HG03520 (cell line): Measurements from ENCODE around the gene ERVH48-1.
"Not testable (repeated sequence)": the region's sequence is repeated elsewhere in the genome, so short reads cannot be mapped to it uniquely, and the experiment has no call there.

Source experiments
- ATAC-seq: cut with Tn5 transposase; IDR thresholded peaks from one replicate; pipeline ENCODE4 v1.9.1; 2021; ENCODE audit warnings: mild to moderate bottlenecking, moderate library complexity; ENCODE audit not compliant: unreplicated experiment

ERVH48-1 gene

DNA sequence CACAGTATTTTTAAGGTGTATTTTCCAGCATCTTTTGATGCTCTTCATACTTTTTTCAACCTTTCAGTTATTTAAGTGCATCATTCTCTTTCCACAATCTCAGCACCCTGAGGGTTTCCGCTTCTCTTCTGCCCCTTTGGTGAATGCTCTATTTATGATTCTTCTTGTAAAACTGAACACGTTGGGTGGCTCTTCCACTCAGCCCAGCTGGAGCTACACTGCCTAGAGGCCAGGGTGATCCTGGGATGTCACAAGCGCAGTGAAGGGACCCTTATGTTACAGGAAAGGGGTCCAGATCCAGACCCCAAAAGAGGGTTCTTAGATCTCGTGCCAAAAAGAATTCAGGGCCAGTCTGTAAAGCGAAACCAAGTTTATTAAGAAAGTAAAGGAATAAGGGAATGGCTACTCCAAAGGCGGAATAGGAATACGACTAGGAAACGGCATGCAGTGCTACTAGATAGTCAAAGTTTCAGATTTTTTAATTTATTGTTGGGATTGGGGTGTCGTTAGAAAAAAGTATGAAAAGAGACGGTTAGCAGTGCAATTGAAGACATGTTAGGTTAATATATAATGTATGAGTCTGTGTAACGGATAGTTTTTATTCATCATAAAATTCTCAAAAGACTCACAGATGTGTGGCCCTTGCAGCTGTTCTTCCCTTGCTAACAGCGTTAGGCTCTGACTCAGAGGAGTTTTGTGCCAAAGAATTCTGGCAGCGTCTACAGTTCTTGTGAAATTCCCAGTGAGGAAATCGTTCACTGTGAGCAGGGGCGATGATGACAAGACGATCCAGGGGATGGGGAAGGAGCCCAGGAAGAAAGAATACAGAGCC lies 14.4 kb upstream of the ERVH48-1 start:
- ATAC-seq: no peak

DNA sequence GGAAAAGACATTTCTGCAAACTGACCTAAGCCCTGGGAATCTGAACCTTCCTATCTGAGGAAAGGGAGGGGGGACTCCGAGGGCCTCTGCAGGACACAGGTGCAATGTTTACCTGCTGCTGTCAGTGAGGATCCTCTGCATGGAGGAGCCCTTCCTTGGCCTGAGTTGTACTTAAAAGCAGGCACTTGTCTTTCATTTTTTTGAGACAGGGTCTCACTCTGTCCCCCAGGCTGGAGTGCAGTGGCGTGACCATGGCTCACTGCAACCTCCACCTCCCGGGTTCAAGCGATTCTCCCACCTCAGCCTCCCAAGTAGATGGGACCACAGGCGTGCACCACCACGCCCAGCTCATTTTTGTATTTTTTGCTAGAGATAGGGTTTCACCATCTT lies 13.2 kb upstream of the ERVH48-1 start:
- ATAC-seq: not testable (repeated sequence)

DNA sequence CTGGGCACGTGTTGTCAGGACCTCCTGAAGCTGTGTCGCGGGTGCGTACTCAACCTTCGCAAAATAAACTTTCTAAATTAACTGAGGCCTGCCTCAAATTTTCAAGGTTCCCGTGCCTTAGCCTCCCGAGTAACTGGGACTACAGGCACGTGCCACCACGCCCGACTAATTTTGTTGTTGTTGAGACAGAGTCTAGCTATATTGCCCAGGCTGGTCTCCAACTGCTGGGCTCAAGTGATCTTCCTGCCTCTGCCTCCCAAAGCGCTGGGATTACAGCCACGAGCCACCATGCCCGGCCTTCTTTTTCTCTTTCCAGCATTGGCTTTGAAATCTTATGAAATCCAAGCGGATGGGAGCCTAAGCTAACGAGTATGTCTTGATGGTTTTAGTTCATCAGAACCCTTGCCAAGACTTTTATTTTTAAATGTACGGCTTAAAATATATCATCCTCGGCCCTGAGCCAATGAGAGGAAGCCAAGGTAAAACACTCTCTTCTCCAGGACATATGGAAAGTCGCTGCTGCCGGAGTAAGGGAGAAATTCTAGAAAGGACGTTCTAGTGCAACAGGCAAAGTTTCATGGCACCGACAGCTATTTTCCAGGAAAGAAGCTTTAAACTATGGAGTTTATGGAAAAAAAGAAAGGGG lies 12.7 kb upstream of the ERVH48-1 start:
- no peak for ATAC-seq

DNA sequence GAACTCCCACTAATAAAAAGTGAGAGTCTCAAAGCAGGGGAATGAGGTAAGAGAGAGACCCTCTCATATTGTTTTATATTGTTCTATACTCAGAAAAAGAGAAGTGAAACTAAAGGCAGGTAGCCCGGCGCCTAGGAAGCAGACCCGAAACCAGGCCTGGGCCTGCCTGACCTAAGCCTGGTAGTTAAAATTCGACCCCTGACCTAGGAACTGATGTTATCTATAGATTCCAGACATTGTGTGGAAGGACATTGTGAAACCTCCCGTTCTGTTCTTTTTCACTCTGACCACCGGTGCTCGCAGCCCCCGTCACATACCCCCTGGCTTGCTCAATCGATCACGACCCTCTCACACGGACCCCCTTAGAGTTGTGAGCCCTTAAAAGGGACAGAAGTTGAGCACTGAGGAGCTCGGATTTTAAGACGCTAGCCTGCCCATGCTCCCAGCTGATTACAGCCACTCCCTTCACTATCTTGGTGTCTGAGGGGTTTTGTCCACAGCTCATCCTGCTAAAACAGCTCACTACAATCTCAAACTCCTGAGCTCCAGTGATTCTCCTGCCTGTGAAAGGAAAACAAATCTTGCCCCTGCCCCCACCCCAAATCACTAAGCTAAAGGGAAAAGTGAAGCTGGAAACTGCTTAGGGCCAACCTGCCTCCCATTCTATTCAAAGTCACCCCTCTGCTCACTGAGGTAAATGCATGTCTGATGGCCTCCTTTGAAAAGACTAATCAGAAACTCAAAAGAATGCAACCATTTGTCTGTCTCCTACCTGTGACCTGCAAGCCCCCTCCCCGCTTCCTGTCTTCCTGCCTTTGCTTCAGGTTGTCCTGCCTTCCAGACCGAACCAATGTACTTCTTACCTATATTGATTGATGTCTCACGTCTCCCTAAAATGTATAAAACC lies 11.9 kb upstream of the ERVH48-1 start:
- not testable (repeated sequence) for ATAC-seq

DNA sequence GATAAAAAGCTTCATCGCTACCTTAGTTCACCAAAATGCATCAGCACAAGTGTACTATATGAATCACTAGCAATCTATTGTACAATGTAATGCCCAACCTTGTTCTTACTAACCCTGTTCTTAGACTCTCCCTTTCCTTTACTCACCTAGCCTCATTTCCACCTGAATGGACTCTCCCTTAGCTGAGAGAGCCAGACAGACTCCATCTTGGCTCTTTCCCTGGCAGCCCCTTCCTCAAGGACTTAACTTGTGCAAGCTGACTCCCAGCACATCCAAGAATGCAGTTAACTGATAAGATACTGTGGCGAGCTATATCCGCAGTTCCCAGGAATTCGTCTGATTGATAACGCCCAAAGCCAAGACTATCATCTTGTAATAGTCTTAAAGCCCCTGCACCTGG lies 10.9 kb upstream of the ERVH48-1 start:
- ATAC-seq: not testable (repeated sequence)

DNA sequence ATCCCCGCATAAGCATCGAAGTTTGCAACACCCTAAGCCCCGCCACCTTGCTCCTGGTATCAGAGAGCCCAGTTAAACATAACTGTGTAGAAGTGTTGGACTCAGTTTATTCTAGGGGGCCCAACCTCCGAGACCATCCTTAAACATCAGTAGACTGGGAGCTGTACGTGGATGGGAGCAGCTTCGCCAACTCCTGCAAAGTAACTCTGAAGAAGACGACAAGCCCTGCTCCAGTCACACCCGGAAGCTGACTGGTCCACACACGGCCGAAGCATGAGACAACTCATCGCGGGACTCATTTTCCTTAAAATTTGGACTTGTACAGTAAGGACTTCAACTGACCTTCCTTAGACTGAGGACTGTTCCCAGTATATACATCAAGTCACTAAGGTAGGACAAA lies 8.5 kb upstream of the ERVH48-1 start:
- not testable (repeated sequence) for ATAC-seq

DNA sequence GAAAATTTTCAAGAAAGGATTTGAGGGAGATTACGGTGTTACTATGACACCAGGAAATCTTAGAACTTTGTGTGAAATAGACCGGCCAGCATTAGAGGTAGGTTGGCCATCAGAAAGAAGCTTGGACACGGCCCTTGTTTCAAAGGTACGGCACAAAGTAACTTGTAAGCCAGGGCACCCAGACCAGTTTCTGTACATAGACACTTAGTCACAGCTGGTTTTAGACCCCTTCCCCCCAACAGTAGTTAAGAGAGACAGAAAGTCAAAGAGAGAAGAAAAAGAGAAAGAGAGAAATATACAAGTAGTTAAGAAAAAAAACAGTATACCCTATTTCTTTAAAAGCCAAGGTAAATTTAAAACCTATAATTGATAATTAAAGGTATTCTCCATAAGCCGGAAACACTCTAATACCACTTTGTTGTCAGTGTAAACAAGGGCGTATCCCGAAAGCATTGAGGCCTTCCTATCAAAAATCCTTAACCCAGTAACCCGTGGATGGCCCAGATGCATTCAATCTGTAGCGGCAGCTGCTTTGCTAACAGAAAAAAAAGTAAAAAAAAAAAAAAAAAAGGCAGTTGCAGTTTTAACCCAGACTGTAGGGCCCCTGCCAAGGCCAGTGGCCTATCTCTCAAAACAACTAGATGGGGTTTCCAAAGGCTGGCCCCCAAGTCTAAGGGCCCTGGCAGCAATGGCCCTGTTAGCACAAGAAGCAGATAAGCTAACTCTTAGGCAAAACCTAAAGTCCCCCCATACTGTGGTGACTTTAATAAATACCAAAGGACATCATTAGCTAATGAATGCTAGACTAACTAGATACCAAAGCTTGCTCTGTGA lies 7.9 kb upstream of the ERVH48-1 start:
- not testable (repeated sequence) for ATAC-seq

DNA sequence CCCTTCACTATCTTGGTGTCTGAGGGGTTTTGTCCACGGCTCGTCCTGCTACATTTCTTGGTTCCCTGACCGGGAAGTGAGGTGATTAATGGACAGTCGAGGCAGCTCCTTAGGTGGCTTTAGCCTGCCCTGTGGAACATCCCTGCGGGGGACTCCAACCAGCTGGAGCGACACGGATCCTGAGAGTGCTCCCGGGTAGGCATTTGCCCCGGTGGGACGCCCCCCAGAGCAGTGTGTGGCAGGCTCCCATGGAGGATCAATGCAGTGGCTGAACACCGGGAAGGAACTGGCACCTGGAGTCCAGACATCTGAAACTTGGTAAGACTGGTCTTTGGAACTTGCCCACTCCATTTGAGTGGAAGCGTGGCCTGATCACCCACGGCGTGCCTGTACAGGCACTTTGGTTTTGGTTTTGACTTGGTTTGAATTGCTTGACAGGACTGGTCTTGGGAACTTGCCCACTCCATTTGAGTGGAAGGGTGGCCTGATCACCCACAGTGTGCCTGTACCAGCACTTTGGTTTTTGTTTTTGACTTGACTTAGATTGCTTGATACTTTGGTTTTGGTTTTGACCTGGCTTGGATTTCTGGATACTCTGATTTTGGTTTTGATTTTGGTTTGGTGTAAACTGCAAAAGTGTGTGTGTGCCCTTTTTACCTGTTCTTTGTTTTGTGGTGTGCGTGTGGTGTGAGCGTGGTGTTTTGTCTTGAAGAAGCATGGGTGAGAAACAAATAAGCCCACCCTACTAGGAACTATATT lies 7.1 kb upstream of the ERVH48-1 start:
- ATAC-seq: not testable (repeated sequence)

DNA sequence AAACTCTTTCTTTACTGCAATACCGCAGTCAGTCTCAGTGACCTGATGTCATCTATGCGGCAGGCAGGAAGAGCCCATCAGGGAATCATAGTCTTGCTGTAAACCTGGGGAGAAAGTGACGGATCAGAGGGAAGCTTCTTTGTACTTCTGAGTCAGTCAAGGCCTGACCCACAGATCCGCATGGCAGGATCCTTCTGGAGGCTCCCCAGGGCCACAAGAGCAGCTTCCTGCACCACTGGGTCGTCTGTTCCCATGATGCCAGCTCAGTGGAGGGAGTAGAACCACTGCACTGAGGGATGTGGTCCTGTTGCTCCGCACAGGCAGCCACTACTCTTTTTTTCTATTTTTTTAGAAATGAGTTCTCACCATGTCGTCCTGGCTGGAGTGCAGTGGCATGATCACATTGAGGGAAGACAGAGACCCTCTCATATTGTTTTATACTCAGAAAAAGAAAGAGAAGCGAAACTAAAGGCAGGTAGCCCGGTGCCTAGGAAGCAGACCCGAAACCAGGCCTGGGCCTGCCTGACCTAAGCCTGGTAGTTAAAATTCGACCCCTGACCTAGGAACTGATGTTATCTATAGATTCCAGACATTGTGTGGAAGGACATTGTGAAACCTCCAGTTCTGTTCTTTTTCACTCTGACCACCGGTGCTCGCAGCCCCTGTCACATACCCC lies 6.3 kb upstream of the ERVH48-1 start:
- no peak for ATAC-seq

DNA sequence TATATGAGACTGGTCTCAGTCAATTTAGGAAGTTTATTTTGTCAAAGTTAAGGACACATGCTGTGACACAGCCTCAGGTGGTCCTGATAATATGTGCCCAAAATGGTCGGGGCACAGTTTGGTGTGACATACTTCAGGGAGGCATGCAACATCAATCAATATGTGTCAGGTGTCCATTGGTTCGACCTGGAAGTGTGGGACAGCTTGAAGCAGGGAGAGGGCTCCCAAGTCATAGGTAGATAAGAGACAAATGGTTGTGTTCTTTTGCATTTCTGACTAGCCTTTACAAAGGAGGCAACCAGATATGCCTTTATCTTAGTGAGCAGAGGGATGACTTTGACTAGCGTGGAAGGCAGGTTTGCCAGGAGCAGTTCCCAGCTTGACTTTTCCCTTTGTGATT lies 4.5 kb upstream of the ERVH48-1 start:
- ATAC-seq: no peak

DNA sequence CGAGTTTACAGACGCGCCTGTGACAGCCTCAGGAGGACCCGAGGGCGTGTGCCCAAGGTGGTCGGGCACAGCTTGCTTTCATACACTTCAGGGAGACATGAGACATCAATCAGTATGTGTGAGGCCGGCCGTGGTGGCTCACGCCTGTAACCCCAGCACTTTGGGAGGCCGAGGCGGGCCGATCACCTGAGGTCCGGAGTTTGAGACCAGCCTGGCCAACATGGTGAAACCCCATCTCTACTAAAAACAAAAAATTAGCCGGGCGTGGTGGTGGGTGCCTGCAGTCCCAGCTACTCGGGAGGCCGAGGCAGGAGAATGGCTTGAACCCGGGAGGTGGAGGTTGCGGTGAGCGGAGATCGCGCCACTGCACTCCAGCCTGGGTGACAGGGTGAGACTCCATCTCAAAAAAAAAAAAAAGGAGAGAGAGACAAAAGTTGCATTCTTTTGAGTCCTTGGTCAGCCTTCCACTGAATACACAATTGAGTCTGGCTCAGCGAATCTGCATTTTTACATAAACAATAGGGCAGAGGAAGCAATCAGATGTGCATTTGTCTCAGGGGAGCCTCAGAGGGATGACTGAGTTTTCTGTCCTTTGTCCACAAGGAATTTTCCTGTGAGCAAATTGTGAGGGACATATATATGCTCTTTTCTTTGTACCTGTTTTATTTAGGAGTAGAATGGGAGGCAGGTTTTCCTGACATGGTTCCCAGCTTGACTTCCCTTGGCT lies 2.2 kb upstream of the ERVH48-1 start:
- ATAC-seq: not testable (repeated sequence)

DNA sequence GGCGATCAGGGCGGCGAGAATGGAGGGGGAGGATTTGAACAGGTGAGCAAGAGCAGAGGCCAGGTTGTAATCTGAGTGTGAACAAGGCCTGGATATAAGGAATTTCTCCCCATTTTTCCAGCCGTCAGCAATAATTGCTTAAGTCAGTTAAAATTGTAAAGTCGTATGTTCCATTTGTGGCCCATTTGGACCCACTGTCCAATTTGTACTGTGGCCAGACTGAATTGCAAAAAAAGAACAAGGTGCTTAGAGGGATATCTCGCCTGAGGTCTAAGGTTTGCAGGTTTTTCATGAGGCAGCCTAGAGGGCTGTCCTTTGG lies 1.0 kb downstream of the ERVH48-1 start:
- ATAC-seq: no peak

DNA sequence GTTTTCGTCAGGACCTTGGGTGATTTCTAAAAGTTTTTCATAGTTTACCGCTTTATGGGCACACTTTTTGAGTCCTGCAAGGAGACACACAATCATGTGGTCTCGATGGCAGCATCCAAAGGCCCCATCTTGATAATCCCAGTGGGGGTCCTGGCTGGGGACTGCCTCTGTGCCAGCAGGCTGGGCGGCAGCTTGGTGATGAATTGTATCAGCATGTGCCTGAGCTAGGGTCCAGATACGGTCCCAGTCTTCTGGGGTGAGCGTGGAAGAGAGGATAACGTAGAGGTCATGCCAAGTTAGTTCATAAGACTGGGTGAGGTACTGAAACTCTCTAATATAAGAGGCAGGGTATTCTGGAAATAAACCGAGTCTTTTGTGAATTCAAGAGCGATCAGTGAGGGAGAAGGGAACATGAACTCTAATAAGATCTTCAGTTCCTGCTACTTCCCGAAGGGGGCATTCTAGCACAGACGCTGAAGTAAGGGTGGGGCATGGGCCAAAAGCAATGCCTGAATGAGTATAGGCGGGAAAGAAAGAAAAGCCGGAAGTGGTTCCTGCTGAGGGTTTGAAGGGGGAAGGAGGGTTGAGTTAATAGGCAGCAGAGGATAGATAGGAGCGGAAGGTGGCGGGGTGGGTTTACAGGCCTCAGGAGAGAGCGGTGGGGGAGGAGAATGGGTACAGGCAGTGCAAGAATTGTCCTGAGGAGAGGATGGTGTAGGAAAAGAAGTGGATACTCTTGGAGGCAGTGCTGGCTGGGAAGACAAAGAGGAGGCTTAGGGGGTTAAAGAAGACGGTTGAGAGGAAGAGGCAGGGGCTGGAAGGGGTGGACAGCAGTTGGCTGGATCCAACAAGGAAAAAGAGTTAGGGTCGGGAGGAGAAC lies 1.6 kb downstream of the ERVH48-1 start:
- ATAC-seq: no peak

DNA sequence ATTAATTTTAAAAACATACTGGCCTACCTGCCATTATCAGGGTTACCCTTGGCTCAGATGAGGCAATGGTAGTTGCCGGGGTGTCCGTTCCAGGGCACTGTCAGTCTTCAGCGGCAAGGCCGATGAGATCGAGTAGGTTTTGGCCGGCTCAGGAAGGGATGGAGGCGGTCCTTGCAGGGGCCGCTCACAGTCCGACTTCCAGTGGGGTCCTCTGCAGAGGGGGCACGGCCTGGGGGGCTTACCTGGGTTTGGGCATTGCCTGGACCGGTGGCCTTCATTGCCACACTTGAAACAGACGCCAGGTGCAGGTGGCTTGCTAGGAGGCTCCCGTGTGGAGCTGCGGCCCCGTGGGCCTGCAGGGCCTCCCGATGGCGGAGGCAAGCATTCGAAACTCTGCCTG lies 2.5 kb downstream of the ERVH48-1 start:
- no peak for ATAC-seq

DNA sequence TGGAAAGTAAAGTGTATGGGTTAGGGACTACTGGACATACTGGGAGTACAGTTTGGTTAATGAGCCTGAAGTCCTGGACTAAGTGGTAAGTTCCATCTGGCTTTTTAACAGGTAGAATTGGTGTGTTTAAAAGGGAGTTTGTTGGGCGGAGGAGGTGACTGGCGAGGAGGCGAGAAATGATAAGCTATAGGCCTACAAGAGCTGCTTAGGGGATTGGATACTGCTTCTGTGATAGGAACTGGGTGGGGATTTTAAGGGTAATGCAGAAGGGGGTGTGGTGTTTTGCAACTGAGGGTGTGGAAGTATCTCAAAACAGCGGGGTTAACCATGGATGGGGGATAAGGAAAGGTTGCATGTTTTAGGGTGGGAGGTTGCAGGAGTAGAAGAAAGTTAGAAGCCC lies 3.5 kb downstream of the ERVH48-1 start:
- ATAC-seq: no peak

DNA sequence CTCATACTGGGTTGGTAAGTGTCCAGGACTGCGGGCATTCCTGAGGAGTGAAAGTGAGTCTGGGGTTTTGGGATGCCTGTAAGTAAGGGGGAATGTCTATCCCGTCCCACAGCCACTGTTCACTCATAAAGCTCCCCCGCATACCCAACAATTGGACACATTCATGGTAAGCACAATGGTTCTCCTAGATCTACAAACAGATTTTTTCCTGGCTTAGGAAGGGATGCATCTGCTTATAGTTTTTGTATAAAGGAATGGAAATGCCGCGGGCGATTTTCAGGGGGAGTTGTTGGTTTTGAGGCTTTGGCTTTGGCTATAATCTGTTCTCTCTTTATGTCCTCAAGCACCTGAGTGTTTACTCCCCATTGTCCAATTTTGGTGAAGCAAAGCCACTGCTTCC lies 7.1 kb downstream of the ERVH48-1 start:
- no peak for ATAC-seq

DNA sequence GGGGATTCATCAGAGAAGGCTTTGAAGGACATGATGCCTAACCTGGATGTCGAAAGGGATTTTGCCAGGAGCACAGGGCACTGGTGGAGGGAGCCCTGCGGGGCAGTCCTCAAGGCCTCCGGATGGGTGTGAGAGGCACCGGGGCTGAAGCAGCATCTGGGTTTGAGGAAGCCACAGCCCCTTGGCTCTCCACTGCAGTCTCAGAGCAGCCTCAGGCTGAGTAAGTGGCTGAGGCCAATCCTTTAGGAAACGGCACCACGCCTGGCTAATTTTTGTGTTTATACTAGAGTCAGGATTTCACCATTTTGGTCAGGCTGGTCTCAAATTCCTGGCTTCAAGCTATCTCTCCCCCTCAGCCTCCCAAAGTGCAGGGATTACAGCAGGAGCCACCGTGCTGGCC lies 12.0 kb downstream of the ERVH48-1 start:
- ATAC-seq: no peak

DNA sequence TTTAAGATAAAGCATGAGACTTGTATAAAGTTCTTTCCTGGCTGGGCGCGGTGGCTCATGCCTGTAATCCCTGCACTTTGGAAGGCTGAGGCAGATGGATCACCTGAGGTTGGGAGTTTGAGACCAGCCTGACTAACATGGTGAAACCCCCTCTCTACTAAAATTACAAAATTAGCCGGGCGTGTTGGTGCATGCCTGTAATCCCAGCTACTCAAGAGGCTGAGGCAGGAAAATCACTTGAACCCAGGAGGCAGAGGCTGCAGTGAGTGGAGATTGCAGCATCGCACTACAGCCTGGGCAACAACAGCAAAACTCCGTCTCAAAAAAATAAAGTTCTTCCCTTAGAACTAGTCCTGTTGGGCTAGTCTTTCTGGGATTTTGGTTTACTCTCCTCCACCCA lies 13.5 kb downstream of the ERVH48-1 start:
- not testable (repeated sequence) for ATAC-seq
